Fibroblast of pulmonary artery (primary cell): ENCODE measurements around the gene MYOF.

Experiments used
- DNase-seq: peaks from one replicate; pipeline ENCODE4 v3.0.0-alpha.2; 2010; ENCODE audit warnings: low read depth
- H3K4me3 ChIP-seq: replicated peaks from 2 replicates; pipeline ENCODE4 v1.5.1; 2011; ENCODE audit warnings: low read depth, mild to moderate bottlenecking, control low read depth, low read length, moderate library complexity
- TF ChIP-seq, protein P1 (sequence below): IDR thresholded peaks from 2 replicates; pipeline ENCODE4 v1.5.1; 2011; ENCODE audit warnings: mild to moderate bottlenecking, control low read depth, low read length, inconsistent platforms; ENCODE audit errors: missing control alignments

The MYOF gene

DNA sequence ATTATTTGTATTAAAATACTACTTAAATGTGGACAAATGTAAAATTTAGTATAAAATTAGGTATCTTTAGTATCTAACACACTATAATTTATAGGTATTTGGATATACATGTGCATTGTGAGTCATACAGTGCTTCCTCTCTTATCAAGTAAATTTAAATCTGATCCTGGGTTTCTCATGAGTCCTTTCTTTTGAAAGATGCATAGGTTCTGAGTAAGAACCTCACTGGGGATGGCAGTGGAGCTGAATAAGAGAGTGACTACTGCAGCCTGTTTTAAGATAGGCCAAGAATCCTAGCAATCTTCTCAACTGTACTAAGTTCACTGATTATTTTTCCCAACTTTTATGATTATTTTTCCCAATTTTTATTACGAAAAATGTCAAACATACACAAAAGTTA is 30.4 kb upstream of the MYOF start:
- DNase-seq: peak; percentile 36
- TF ChIP-seq, protein P1, sequence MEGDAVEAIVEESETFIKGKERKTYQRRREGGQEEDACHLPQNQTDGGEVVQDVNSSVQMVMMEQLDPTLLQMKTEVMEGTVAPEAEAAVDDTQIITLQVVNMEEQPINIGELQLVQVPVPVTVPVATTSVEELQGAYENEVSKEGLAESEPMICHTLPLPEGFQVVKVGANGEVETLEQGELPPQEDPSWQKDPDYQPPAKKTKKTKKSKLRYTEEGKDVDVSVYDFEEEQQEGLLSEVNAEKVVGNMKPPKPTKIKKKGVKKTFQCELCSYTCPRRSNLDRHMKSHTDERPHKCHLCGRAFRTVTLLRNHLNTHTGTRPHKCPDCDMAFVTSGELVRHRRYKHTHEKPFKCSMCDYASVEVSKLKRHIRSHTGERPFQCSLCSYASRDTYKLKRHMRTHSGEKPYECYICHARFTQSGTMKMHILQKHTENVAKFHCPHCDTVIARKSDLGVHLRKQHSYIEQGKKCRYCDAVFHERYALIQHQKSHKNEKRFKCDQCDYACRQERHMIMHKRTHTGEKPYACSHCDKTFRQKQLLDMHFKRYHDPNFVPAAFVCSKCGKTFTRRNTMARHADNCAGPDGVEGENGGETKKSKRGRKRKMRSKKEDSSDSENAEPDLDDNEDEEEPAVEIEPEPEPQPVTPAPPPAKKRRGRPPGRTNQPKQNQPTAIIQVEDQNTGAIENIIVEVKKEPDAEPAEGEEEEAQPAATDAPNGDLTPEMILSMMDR: no peak

DNA sequence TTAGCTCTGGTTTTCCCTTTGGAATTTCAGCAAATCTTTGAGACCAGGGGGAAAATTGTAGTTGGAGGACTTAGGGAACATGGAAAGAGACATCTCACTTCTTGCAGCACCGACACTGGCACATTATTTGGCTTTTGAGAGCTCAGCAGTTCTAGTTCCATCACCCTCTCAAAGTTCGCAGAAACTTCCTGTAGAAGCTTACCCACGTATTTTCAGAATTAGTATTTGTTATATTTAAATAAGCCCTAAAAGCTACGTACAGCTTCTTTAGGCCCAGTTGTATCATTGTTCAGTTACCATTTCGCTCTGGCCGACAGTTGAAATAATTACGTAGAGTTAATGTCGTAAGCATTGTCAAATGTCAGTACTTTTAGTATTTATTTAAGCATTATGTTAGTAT is 27.7 kb upstream of the MYOF start:
- DNase-seq: no peak
- TF ChIP-seq, protein P1: no peak
- H3K4me3 ChIP-seq: no peak overlapping the region

More for the DNA sequence above, 30.4 kb upstream of the MYOF start:
- H3K4me3 ChIP-seq: no peak overlapping the region

DNA sequence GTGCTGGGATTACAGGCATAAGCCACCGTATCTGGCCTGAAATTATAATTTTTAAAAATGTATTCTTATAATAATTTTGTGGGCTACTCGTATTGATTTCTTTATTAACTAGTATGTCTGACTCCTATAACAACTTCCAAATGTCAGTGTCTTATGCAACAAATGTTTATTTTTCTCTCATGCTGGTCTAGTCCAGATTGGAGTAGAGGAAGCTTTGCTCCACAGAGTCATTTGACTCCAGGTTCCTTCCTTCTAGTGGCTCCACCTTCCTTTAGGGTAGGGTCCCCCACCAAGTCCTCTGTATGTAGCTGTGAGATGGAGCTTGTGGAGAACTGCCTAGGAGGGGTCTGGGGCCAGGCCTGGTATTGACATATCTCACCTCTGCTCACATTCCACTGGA is 22.9 kb upstream of the MYOF start:
- DNase-seq: no peak
- no peak overlapping the region for H3K4me3 ChIP-seq
- TF ChIP-seq, protein P1: no peak

DNA sequence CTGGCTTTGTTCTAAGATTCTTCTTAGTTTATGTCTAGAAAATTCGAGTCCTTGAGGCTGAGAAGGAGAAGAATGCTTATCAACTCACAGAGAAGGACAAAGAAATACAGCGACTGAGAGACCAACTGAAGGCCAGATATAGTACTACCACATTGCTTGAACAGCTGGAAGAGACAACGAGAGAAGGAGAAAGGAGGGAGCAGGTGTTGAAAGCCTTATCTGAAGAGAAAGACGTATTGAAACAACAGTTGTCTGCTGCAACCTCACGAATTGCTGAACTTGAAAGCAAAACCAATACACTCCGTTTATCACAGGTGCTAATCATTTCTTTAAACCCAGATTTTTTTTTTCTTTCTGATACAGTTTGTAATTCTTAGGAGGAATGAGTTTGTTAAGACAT is 20.9 kb upstream of the MYOF start:
- peak overlapping the region; percentile 11 for H3K4me3 ChIP-seq
- DNase-seq: peak; percentile 66
- TF ChIP-seq, protein P1: no peak

DNA sequence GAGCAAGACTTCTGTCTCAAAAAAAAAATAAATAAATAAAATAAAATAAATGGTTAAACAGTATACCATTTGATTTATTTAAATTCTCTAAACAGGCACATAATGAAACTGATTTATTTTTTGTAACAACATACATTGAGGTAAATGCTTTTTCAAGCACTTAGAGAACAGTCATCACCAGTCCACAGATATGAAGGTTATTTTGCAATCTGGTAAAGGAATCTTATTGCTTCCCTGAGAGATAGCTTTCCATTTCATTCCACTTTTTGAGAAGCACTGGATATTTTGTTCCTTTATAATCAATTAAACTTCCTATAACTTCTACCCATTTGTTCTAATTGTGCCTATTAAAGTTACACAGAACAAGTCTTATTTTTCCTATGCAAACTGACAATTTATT is 19.5 kb upstream of the MYOF start:
- no peak overlapping the region for H3K4me3 ChIP-seq
- DNase-seq: peak; percentile 18
- TF ChIP-seq, protein P1: no peak

DNA sequence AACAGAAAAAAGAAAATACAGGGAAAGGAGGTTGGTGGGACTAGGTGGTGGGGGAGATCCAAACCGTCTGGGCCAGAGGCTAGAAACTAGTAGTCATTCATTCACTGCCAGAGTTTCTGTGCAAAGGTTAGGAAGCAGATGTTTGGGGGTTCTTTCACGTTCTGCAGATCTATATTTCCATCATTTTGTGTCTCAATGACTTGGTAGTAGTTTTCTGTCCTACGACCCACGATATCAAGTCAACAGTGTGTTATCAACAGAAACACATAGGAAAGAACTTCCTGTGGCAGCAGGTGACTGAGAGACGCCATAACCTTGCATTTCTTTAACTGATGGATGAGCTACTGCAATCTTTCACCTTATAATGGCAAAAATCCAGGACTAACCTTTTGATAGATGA is 16.0 kb upstream of the MYOF start:
- TF ChIP-seq, protein P1: no peak
- no peak for DNase-seq
- no peak overlapping the region for H3K4me3 ChIP-seq

DNA sequence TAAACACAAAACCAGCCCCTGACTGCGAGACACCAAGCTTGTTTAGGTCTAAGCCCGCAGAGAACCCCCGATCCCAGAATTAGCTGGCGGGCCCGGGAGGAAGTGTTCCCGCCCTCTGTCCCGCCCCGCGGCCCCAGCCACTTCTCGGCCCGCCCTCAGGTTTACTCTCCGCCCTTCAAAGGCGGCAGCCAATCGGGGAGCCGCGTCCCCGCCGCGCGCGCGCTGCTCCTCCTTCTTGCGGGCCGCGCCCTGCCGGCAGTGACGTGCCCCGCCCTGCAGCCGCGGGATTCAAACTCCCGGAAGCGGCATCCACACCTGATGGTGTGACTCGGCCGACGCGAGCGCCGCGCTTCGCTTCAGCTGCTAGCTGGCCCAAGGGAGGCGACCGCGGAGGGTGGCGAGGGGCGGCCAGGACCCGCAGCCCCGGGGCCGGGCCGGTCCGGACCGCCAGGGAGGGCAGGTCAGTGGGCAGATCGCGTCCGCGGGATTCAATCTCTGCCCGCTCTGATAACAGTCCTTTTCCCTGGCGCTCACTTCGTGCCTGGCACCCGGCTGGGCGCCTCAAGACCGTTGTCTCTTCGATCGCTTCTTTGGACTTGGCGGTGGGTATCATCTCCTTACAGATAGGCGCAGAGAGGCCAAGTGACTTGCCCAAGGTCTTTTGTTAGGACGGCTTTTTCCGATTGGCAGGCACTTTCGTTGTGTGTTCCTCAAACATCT is 14.3 kb upstream of the MYOF start, which contains the start of gene CEP55:
CEP55 (plus strand) TSS at position 291 of the 720 bp plus-strand sequence. CDS start 3,440 bp downstream, outside the sequence.
- TF ChIP-seq, protein P1: no peak
- peak; percentile 91 for DNase-seq
- H3K4me3 ChIP-seq: peak within 1 kb of the TSS; percentile 75
